ENCODE measurements around the gene TRAP1. TPM values are rescaled to one million over a fixed set of nuclear protein-coding genes. Genes with fewer than 3 reads are reported as not detected.

TRAP1 gene
- total RNA-seq, 1 experiment from 2014 or later = 137 TPM

DNA sequence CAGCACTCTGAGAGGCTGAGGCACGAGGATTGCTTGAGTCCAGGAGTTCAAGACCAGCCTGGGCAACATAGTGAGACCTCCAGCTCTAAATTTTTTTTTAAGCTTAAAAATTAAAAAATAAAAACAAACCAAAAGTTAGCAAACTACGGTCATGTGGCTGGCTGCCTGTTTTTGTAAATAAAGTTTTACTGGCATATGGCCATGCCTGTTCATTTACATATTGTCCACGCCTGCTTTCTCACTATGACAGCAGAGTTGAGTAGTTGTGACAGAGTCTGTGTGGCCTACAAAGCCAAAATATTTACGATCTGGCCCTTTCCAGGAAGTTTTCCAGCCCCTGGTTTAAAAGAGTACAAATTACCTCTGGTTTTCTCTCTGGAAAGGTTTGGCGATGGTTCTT lies 109.3 kb downstream of the TRAP1 start:
- POLR2A ChIA-PET = no interaction called here

More for the DNA sequence above, 109.3 kb downstream of the TRAP1 start:
- no peaks in the 10 kb centered on the region for H3K27me3 ChIP-seq (ENCODE audit: control insufficient read depth, insufficient read depth, low read length)
- H3K4me3 ChIP-seq (ENCODE audit: low read depth in 2 of 2, low read length in 2 of 2) = no peak overlapping the region
- ATAC-seq (no peak), DNase-seq (ENCODE audit: low read depth, low spot score) (no peak)
- no TSS peak for BruUV-seq (replicated peaks)
- H3K4me1 ChIP-seq (ENCODE audit: control insufficient read depth, insufficient read depth, low read length) = peaks cover 12% of the 10 kb centered on the region
- no peak overlapping the region for H3K27ac ChIP-seq (ENCODE audit: low read length)
- no peaks in the 10 kb centered on the region; the same call in 1 of the 2 replicates for H3K36me3 ChIP-seq (ENCODE audit: control insufficient read depth, insufficient read depth, low read length)
- intact Hi-C loops (cut with micrococcal nuclease; ENCODE audit: unreplicated experiment) (no loop called here), in situ Hi-C loops (cut with HindIII; ENCODE audit: low pct_unique_long_range_greater_than_20kb, low sequenced_read_pairs) (no loop called here)
- TF ChIP-seq, protein P1, sequence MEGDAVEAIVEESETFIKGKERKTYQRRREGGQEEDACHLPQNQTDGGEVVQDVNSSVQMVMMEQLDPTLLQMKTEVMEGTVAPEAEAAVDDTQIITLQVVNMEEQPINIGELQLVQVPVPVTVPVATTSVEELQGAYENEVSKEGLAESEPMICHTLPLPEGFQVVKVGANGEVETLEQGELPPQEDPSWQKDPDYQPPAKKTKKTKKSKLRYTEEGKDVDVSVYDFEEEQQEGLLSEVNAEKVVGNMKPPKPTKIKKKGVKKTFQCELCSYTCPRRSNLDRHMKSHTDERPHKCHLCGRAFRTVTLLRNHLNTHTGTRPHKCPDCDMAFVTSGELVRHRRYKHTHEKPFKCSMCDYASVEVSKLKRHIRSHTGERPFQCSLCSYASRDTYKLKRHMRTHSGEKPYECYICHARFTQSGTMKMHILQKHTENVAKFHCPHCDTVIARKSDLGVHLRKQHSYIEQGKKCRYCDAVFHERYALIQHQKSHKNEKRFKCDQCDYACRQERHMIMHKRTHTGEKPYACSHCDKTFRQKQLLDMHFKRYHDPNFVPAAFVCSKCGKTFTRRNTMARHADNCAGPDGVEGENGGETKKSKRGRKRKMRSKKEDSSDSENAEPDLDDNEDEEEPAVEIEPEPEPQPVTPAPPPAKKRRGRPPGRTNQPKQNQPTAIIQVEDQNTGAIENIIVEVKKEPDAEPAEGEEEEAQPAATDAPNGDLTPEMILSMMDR (IDR thresholded peaks at IDR 0.05) = no peak
- TF ChIP-seq SIN3A (IDR thresholded peaks at IDR 0.05; ENCODE audit: borderline replicate concordance, insufficient read depth, low read depth, low read length) (no peak), TCF7L2 (IDR thresholded peaks at IDR 0.05; ENCODE audit: low read depth, low read length) (no peak), POLR2AphosphoS5 (IDR thresholded peaks at IDR 0.05; ENCODE audit: low read depth, low read length) (no peak)
- TF ChIP-seq, protein P2, sequence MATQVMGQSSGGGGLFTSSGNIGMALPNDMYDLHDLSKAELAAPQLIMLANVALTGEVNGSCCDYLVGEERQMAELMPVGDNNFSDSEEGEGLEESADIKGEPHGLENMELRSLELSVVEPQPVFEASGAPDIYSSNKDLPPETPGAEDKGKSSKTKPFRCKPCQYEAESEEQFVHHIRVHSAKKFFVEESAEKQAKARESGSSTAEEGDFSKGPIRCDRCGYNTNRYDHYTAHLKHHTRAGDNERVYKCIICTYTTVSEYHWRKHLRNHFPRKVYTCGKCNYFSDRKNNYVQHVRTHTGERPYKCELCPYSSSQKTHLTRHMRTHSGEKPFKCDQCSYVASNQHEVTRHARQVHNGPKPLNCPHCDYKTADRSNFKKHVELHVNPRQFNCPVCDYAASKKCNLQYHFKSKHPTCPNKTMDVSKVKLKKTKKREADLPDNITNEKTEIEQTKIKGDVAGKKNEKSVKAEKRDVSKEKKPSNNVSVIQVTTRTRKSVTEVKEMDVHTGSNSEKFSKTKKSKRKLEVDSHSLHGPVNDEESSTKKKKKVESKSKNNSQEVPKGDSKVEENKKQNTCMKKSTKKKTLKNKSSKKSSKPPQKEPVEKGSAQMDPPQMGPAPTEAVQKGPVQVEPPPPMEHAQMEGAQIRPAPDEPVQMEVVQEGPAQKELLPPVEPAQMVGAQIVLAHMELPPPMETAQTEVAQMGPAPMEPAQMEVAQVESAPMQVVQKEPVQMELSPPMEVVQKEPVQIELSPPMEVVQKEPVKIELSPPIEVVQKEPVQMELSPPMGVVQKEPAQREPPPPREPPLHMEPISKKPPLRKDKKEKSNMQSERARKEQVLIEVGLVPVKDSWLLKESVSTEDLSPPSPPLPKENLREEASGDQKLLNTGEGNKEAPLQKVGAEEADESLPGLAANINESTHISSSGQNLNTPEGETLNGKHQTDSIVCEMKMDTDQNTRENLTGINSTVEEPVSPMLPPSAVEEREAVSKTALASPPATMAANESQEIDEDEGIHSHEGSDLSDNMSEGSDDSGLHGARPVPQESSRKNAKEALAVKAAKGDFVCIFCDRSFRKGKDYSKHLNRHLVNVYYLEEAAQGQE (IDR thresholded peaks at IDR 0.05; ENCODE audit: insufficient read depth in 1 of 2, low read depth in 2 of 2, low read length in 1 of 2) = no peak
- CTCF ChIA-PET = interaction anchor here (0.6 kb wide), 1 partner anchor 473 kb away, joined by 3 read pairs; the partner anchor contains the start of gene ZNF213
- H3K9me3 ChIP-seq (ENCODE audit: control insufficient read depth, insufficient read depth, low read depth, low read length) = no peaks in the 10 kb centered on the region

Other genes with a start within 250 kb of the TRAP1 start
- not detected for gene C16orf90, start 222.0 kb downstream of the TRAP1 start, total RNA-seq (2021; ENCODE audit: unreplicated experiment)
- gene CLUAP1, start 216.5 kb downstream of the TRAP1 start, total RNA-seq (2021; ENCODE audit: unreplicated experiment) = 14.5 TPM
- gene NLRC3, start 140.1 kb downstream of the TRAP1 start, total RNA-seq (2021; ENCODE audit: unreplicated experiment) = 0.26 TPM
- 15.5 TPM for gene SLX4, start 105.9 kb downstream of the TRAP1 start, total RNA-seq (2021; ENCODE audit: unreplicated experiment)
- 21.1 TPM for gene DNASE1, start 62.8 kb downstream of the TRAP1 start, total RNA-seq (2021; ENCODE audit: unreplicated experiment)
- 60.2 TPM for gene CREBBP, start 163.2 kb upstream of the TRAP1 start, total RNA-seq (2021; ENCODE audit: unreplicated experiment)

Data from Panc1 (cell line).